Upper lobe of left lung (tissue), 6 donors: ENCODE data around the gene FRY. TPM values are rescaled to one million over a fixed set of nuclear protein-coding genes. Genes with fewer than 3 reads are reported as not detected.

Source experiments
- ATAC-seq, 2 donors: fragments of 200-7000 bp; cut with Tn5 transposase; one replicate each; pipeline ENCODE4 v1.9.1; 2022; ENCODE audit warnings: mild to moderate bottlenecking in 2 of 2, moderate library complexity in 2 of 2; ENCODE audit not compliant: low FRiP score in 2 of 2
- DNase-seq, 2 donors: peaks; one replicate each; pipeline ENCODE4 v3.0.0-alpha.2; 2019 to 2020
- H3K27ac ChIP-seq, 4 donors: fragments of 200-600 bp; sonication (generic); one replicate each; pipeline ENCODE4 v1.5.1; 2016 to 2019
- H3K27me3 ChIP-seq, 4 donors: fragments of 200-600 bp; sonication (generic); one replicate each; pipeline ENCODE4 v1.5.1; 2017 to 2019
- H3K36me3 ChIP-seq, 4 donors: fragments of 200-600 bp; sonication (generic); one replicate each; pipeline ENCODE4 v1.5.1; 2016 to 2019
- H3K4me1 ChIP-seq, 4 donors: fragments of 200-600 bp; sonication (generic); one replicate each; pipeline ENCODE4 v1.5.1; 2018 to 2019
- H3K4me3 ChIP-seq, 4 donors: fragments of 200-600 bp; sonication (generic); one replicate each; pipeline ENCODE4 v1.5.1; 2017 to 2019; ENCODE audit warnings: mild to moderate bottlenecking in 2 of 4, moderate library complexity in 1 of 4
- H3K9me3 ChIP-seq, 4 donors: fragments of 200-600 bp; sonication (generic); one replicate each; pipeline ENCODE4 v1.5.1; 2018 to 2019
- CTCF ChIP-seq, 6 experiments: fragments of 450-650 bp in 4 of 6; fragments of 200-600 bp in 2 of 6; sonication (generic) in 2 of 6; IDR thresholded peaks; one replicate each; pipeline ENCODE4 v1.5.1; 2016 to 2019; ENCODE audit warnings: antibody characterized with exemption in 6 of 6
- EP300 ChIP-seq, 4 donors: sonication (generic); formaldehyde crosslinking; IDR thresholded peaks; one replicate each; pipeline ENCODE4 v1.5.1; 2017; ENCODE audit warnings: antibody characterized with exemption in 4 of 4, control low read depth in 2 of 4
- POLR2A ChIP-seq, 4 donors: fragments of 450-650 bp; IDR thresholded peaks; one replicate each; pipeline ENCODE4 v1.5.1; 2016 to 2017; ENCODE audit warnings: antibody characterized with exemption in 4 of 4, mild to moderate bottlenecking in 2 of 4
- POLR2AphosphoS5 ChIP-seq, 2 donors: sonication (generic); formaldehyde crosslinking; IDR thresholded peaks; one replicate each; pipeline ENCODE4 v1.5.1; 2017; ENCODE audit warnings: antibody characterized with exemption in 2 of 2
- WGBS, 2 donors: methylation state at CpG; one replicate each; pipeline ENCODE4 v1.1.5; 2017 to 2018; 5-methylcytosine and 5-hydroxymethylcytosine counted together
- total RNA-seq, 6 donors: library from RNA; depleted of rRNA in 4 of 6; stranded (reverse); fragments of >200 nt in 4 of 6; gene quantifications; one replicate each; pipeline versions ENCODE4 v1.1.0 to v1.2.1, GENCODE V29; 2016 to 2021
- donor health status: DM: no; HTN: no; CAD: no; lungs with moderate emphysema.
- donor health status: DM: no; HTN: yes; CAD: no; lungs with severe emphysema.

The FRY gene
- total RNA-seq, 6 donors from 2014 or later: 58.3 to 88.9 (median 65.8) TPM

GRCh38 chr13:32298695-32299094, 267.1 kb downstream of the FRY start:
- ATAC-seq: no peak
- H3K27ac ChIP-seq: no peak overlapping the region
- no peaks in the 10 kb centered on the region for H3K27me3 ChIP-seq
- no peaks in the 10 kb centered on the region for H3K9me3 ChIP-seq
- H3K4me3 ChIP-seq: no peak overlapping the region
- H3K4me1 ChIP-seq: no peaks in the 10 kb centered on the region
- no peak for DNase-seq
- peaks cover 0 to 26% (median 10%) of the 10 kb centered on the region in 4 donors for H3K36me3 ChIP-seq
- TF ChIP-seq POLR2A (IDR thresholded peaks at IDR 0.05) (no peak), POLR2AphosphoS5 (IDR thresholded peaks at IDR 0.05) (no peak), EP300 (IDR thresholded peaks at IDR 0.05) (no peak), CTCF (IDR thresholded peaks at IDR 0.05) (no peak)
- WGBS, 2 donors: 90 to 95% methylated on average over 6 of the region's 6 CpGs

- Histone ChIP-seq H3K27ac (no peak overlapping the region), H3K27me3 (no peaks in the 10 kb centered on the region), H3K36me3 (peaks cover 0 to 15% (median 7%) of the 10 kb centered on the region in 4 donors), H3K4me1 (no peaks in the 10 kb centered on the region), H3K4me3 (no peak overlapping the region), H3K9me3 (no peaks in the 10 kb centered on the region)
- ATAC-seq: no peak
- TF ChIP-seq POLR2AphosphoS5 (IDR thresholded peaks at IDR 0.05): no peak
- 69 to 74% methylated on average over 4 of the region's 4 CpGs for WGBS, 2 donors
- DNase-seq: no peak
Measured at GRCh38 chr13:32299893-32300292, 268.3 kb downstream of the FRY start.

GRCh38 chr13:32300406-32300805, 268.8 kb downstream of the FRY start:
- ATAC-seq (no peak), DNase-seq (no peak)
- TF ChIP-seq EP300 (IDR thresholded peaks at IDR 0.05) (no peak), POLR2A (IDR thresholded peaks at IDR 0.05) (no peak), POLR2AphosphoS5 (IDR thresholded peaks at IDR 0.05) (no peak), CTCF (IDR thresholded peaks at IDR 0.05) (no peak)
- WGBS, 2 donors: 51 to 63% methylated on average over 8 of the region's 8 CpGs
- Histone ChIP-seq H3K4me3 (no peak overlapping the region), H3K27me3 (no peaks in the 10 kb centered on the region), H3K36me3 (peaks cover 0 to 10% (median 3%) of the 10 kb centered on the region in 4 donors), H3K27ac (no peak overlapping the region), H3K4me1 (no peaks in the 10 kb centered on the region), H3K9me3 (no peaks in the 10 kb centered on the region)

- WGBS, 2 donors: 89 to 100% methylated on average over 1 of the region's 1 CpG
- Histone ChIP-seq H3K27ac (no peak overlapping the region), H3K4me1 (no peaks in the 10 kb centered on the region), H3K27me3 (no peaks in the 10 kb centered on the region), H3K4me3 (no peak overlapping the region), H3K9me3 (no peaks in the 10 kb centered on the region), H3K36me3 (peaks cover 0 to 5% (median 0%) of the 10 kb centered on the region in 4 donors)
- ATAC-seq (no peak), DNase-seq (no peak)
- TF ChIP-seq EP300 (IDR thresholded peaks at IDR 0.05) (no peak), CTCF (IDR thresholded peaks at IDR 0.05) (no peak), POLR2A (IDR thresholded peaks at IDR 0.05) (no peak), POLR2AphosphoS5 (IDR thresholded peaks at IDR 0.05) (no peak)
Measured at GRCh38 chr13:32300920-32301319, 269.3 kb downstream of the FRY start.

- no peak for DNase-seq
- no peak for TF ChIP-seq POLR2A (IDR thresholded peaks at IDR 0.05)
- no peak for TF ChIP-seq CTCF (IDR thresholded peaks at IDR 0.05)
- no peak for TF ChIP-seq EP300 (IDR thresholded peaks at IDR 0.05)
- TF ChIP-seq POLR2AphosphoS5 (IDR thresholded peaks at IDR 0.05): no peak
- no peaks in the 10 kb centered on the region for H3K36me3 ChIP-seq
- no peaks in the 10 kb centered on the region for H3K4me1 ChIP-seq
- no peaks in the 10 kb centered on the region for H3K9me3 ChIP-seq
- no peaks in the 10 kb centered on the region for H3K27me3 ChIP-seq
- 76 to 79% methylated on average over 2 of the region's 2 CpGs for WGBS, 2 donors
- H3K4me3 ChIP-seq: no peak overlapping the region
- H3K27ac ChIP-seq: no peak overlapping the region
- ATAC-seq: no peak
Measured at GRCh38 chr13:32302461-32302860, 270.9 kb downstream of the FRY start.
